ENCODE results near the gene SLC24A5.

GRCh38 chr15:48101376-48101961 is 19.3 kb upstream of the SLC24A5 start:
- TF ChIP-seq EP300 (IDR thresholded peaks at IDR 0.05), result no peak
- TF ChIP-seq, protein P1, sequence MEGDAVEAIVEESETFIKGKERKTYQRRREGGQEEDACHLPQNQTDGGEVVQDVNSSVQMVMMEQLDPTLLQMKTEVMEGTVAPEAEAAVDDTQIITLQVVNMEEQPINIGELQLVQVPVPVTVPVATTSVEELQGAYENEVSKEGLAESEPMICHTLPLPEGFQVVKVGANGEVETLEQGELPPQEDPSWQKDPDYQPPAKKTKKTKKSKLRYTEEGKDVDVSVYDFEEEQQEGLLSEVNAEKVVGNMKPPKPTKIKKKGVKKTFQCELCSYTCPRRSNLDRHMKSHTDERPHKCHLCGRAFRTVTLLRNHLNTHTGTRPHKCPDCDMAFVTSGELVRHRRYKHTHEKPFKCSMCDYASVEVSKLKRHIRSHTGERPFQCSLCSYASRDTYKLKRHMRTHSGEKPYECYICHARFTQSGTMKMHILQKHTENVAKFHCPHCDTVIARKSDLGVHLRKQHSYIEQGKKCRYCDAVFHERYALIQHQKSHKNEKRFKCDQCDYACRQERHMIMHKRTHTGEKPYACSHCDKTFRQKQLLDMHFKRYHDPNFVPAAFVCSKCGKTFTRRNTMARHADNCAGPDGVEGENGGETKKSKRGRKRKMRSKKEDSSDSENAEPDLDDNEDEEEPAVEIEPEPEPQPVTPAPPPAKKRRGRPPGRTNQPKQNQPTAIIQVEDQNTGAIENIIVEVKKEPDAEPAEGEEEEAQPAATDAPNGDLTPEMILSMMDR (IDR thresholded peaks at IDR 0.05), result no peak
- no peak for TF ChIP-seq POLR2A (IDR thresholded peaks at IDR 0.05)
- TF ChIP-seq POLR2AphosphoS5 (IDR thresholded peaks at IDR 0.05), result no peak

All from sigmoid colon (tissue), 4 donors.